ENCODE results near the gene SNED1.

Gene SNED1

GRCh38 chr2:241030333-241030680 lies 31.9 kb downstream of the SNED1 start:
- DNase-seq (ENCODE audit: low spot score): no peak

- no peak for DNase-seq (ENCODE audit: low spot score)
These were observed 32.5 kb downstream of the SNED1 start for GRCh38 chr2:241030883-241031282.

DNA sequence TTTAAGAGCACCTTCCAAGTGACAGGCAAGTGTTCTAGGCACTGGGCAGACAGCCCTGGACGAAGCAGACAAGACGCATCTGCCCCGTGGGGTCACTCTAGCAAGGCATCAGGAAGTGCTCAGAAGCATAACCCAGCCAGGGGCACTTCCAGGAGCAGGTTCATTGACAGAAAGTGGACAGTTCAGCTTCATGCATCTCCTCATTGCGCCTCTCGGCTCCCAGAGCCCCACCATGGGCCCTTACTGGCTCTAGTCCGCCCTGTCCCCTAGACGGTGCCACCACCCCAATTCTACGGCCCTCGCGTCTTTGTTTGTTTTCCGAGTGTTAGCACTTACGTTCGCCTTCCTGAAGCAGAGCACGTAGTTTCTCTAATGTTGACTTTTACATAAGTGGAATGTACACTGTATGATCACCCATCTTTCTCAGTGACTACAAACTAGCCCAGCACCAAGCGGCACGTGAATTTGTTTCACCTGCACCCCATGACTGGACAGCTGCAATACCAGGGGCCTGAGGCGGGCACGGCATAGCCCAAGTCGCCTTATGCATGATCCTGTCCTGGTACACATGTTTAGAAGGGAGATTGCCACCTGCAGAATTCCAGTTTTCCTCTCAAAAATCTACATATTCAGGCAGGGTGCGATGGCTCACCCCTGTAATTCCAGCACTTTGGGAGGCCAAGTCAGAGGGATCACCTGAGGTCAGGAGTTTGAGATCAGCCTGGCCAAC lies 33.2 kb downstream of the SNED1 start:
- DNase-seq (ENCODE audit: low spot score): no peak

- DNase-seq (ENCODE audit: low spot score): no peak
These were observed 35.0 kb downstream of the SNED1 start for GRCh38 chr2:241033336-241033987.

GRCh38 chr2:241033994-241034393 lies 35.6 kb downstream of the SNED1 start:
- DNase-seq (ENCODE audit: low spot score): no peak

DNA sequence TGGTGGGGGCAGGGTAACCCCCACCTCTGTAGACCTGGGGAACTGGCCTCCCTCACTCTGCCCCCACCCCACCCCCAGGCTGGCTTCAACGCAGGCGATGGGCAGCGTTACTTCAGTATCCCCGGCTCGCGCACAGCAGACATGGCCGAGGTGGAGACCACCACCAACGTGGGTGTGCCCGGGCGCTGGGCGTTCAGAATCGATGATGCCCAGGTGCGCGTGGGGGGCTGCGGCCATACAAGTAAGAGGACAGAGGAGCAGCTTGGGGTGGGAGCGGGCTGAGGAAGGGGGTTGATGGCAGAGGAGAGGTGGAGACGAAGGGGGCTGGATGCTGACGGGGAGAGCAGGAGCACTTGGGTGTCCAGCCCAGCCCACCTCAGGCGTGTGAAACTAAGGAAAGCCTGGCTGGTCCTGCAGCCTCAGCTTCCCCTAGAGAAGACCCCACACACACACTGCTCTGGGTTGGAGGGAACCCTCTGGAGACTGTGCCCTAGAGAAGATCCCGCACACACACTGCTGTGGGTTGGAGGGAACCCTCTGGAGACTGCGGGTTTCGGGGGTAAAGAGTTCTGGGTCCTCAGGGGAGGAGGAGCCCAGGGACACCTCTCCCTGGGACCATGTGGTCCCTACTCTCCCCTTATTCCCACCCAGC lies 36.2 kb downstream of the SNED1 start:
- no peak for DNase-seq (ENCODE audit: low spot score)

- DNase-seq (ENCODE audit: low spot score): no peak
These were observed 36.9 kb downstream of the SNED1 start for GRCh38 chr2:241035142-241035817.

DNA sequence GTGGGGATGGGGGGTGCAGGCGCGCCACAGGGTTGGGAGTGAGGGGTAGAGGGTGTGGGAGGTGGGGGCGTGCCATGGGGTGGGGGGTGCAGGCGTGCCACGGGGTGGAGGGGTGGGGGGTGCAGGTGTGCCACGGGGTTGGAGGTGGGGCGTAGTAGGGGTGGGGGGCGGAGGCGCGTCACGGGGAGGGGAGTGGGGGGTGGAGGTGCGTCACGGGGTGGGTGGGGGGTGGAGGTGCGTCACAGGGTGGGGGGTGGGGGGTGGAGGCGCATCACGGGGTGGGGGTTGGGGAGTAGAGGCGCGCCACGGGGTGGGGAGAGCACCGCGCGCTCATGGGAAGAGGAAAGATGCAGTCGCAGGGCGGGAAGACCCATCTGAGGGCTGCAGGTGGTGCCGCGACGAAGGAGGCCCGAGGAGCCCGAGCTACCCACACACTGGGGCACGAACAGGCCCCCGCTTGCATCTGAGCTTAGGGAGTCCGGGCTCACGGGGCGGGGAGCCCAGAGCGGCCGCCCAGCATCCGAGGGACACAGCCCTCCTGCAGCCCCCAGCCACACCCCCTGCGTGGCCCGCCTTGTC lies 37.5 kb downstream of the SNED1 start:
- no peak for DNase-seq (ENCODE audit: low spot score)

DNA sequence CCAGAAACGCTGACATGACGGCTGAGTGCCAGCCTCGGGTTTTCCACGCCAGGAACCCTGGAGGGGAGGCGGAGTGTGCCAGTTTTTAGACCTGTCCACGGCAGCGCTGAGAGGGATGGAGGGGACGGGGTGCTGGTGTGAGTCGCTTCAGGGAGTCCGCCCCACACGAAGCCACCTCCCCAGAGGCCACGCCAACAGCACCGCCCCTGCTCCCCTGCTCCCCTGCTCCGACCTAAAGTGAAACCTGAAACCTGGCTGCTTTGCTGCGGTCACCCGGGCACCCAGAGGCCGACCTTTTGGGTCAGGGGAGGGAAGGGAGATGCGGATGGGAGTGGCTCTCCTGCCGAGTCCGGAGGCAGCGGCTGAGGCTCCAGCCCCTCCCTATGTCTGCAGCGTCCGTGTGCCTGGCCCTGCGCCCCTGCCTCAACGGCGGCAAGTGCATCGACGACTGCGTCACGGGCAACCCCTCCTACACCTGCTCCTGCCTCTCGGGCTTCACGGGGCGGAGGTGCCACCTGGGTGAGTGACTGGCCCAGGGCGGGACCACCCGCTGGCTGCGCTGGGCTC lies 38.1 kb downstream of the SNED1 start:
- DNase-seq (ENCODE audit: low spot score): no peak

GRCh38 chr2:241036964-241037421 lies 38.6 kb downstream of the SNED1 start:
- DNase-seq (ENCODE audit: low spot score): no peak

DNA sequence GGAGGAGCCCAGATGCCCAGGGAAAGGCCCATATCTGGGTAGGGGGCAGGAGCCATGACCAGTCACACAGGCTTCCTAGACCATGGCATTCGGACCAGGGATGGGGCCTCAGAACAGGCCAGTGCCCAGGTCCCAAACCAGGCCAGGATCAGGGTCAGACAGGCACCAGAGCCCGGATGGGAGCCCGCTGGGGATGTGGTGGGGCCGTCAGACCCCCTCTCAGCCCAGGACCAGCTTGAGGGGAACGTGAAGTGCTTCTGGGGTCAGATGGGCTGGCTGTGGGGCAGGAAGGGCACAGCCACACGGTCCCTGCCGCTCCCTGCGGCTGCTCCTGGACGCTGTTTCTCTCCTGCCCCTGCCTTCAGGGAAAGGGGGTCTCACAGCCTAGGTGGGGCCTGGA lies 39.1 kb downstream of the SNED1 start:
- no peak for DNase-seq (ENCODE audit: low spot score)

DNA sequence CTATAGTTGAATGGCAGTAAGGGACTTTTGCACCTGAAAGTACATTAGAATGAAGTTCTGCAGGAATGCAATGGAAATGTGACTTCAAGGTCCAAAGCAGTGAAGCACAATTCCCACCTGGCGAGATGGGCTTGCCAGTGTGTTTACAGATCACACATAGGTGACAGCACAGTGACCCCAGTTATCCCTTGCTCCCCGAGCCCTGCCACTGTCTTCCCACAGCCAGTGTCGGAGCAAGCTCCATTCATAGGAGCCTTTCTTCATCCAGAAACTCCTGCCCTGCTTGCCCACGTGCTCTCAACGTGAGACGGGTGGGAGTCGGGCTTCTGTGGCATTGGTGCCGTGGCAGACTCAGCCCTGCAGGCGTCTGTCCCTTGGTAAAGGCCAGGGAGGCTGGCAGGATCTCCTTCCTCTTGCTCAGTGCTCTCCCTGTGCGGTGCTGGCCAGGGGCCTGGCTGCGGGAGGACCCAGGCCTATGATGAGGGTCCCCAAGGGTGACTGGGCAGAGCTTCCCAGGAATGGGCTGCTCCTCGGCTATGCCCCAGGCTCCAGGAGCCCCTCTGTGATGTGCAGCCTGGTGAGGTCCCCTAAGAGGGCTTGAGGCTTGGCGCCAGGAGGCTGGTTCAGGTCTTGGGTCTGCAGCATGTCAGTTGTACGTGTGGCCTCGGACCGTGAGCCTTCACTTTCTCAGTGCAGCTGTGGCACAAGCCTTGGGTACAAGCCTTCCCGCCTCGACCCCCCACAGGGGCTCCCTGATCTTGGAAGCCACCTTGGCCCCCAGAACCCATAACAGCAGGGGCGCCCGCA lies 40.2 kb downstream of the SNED1 start:
- DNase-seq (ENCODE audit: low spot score): no peak

GRCh38 chr2:241039416-241039815 lies 41.0 kb downstream of the SNED1 start:
- DNase-seq (ENCODE audit: low spot score): no peak

DNA sequence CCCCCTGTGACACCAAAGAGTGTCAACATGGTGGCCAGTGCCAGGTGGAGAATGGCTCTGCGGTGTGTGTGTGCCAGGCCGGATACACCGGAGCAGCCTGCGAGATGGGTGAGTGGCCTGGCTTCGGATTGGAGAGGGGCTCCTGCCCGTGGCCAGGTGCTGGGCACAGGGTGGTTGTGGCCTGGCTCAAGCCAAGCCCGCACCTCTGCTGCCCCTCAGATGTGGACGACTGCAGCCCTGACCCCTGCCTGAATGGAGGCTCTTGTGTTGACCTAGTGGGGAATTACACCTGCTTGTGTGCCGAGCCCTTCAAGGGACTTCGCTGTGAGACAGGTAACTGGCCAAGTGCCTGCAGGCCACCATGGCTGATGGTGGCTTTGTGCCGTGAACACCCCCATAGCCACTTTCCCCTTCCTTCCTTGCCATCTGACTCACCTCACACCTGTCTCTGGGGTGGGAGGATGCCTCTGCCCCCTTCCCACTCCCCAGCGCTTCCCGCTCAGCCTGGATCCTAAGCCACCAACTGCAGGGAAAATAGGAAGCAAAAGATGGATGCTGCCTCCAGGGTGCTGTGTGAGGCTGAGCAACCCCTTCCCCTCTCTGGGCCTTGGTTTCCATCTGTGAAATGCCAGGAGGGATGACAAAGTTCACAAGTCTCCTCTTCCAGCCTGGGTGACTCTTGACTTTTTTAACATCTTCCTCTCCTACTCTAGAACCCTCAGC lies 41.8 kb downstream of the SNED1 start:
- DNase-seq (ENCODE audit: low spot score): no peak

- DNase-seq (ENCODE audit: low spot score): no peak
These were observed 43.3 kb downstream of the SNED1 start for GRCh38 chr2:241041589-241042158.

- DNase-seq (ENCODE audit: low spot score): no peak
These were observed 45.2 kb downstream of the SNED1 start for GRCh38 chr2:241043581-241043980.

GRCh38 chr2:241047253-241048010 lies 49.0 kb downstream of the SNED1 start:
- DNase-seq (ENCODE audit: low spot score): no peak

DNA sequence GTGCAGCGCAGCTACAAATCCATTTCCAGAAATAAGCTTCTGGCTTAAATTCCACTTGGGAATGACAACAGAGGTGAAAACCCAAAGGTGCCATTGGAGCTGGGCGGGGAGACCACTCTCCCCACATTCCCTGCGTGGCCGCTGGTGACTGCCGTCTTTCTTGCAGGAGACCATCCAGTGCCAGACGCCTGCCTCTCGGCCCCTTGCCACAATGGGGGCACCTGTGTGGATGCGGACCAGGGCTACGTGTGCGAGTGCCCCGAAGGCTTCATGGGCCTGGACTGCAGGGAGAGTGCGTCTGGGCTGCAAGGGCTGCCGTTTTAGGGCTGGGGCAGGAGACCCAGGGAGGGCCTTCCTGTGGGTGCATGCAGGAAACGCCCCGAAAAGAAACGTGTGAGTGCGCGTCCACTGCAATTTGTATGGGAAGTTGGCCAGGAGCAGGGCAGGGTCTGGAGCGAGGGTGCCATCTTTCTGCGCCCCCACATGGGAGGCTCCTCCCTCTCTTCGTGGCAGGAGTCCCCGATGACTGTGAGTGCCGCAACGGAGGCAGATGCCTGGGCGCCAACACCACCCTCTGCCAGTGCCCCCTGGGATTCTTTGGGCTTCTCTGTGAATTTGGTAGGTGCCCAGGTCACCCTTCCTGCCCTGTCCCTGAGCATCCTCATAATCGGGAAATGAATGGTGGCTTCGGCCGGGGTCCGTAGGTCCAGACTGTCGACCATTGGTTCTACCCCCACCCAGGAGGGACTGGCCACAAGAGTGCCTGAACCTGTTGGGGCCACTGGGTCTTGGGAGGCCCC lies 49.9 kb downstream of the SNED1 start:
- no peak for DNase-seq (ENCODE audit: low spot score)

- DNase-seq (ENCODE audit: low spot score): no peak
These were observed 50.5 kb downstream of the SNED1 start for GRCh38 chr2:241048949-241049343.

Measured in D341Med (cell line).